Stimulated activated CD4-positive, alpha-beta T cell treated with anti-CD3 and anti-CD28 coated beads, Interleukin-1b, Interleukin-23, amount 100 ng/mL, for 24 hours (primary cell): ENCODE results near the gene KDSR.

ENCODE experiments used
- DNase-seq, 4 experiments: peaks; one replicate each; pipeline ENCODE4 v3.0.0-alpha.2; 2020; ENCODE audit warnings: low read depth in 4 of 4, low spot score in 1 of 4

KDSR gene

DNA sequence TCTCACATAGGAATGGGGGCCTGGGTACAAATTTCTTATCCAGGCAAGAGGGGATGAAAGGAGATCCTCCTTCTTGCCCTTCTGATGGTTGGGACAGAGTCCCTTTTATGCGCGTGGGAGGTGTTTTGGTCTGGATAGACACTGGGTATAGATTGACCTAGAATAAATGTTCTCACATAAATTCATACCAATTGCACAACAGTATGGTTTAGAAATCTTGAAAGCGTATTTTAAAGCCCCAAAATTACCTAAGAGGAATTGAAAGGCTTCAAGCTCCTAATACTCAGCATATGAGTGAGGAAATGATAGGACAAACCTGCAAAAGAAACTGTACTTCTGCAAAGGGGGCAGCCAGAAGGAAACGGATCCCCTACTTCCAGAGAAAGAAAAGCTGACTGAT is 44.8 kb downstream of the KDSR start:
- no peak for DNase-seq

DNA sequence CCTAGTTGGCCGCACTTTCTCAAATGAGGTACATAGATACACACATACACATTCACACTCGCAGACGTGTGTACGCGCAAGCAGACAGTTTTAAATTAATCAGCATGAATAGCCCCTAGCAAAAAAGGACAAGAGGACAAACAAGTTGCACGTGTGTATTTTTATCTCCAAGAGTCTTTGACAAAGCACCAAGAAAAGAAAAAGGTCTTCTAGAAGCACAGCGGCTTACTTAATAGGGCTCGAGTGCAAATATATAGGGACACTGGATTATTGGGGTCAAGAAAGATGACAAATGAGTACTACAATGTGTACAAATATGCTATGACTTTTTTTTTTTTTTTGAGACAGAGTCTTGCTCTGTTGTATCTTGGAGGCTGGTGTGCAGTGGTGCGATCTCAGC is 45.7 kb downstream of the KDSR start:
- no peak for DNase-seq

DNA sequence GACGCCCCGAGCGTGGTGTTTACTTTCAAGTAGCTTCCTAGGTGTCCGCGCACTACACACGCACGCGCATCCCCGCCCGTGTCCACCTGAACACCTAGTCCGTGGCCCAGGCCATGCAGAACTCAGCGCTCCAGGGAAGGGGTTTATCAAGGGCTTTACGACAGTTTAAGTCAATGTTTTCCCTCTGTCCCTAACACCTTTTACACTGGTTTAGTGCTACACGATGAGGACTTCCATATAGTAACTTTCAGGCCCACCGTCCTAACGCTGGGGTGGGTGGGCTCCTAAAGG is 46.1 kb downstream of the KDSR start:
- DNase-seq, result no peak

DNA sequence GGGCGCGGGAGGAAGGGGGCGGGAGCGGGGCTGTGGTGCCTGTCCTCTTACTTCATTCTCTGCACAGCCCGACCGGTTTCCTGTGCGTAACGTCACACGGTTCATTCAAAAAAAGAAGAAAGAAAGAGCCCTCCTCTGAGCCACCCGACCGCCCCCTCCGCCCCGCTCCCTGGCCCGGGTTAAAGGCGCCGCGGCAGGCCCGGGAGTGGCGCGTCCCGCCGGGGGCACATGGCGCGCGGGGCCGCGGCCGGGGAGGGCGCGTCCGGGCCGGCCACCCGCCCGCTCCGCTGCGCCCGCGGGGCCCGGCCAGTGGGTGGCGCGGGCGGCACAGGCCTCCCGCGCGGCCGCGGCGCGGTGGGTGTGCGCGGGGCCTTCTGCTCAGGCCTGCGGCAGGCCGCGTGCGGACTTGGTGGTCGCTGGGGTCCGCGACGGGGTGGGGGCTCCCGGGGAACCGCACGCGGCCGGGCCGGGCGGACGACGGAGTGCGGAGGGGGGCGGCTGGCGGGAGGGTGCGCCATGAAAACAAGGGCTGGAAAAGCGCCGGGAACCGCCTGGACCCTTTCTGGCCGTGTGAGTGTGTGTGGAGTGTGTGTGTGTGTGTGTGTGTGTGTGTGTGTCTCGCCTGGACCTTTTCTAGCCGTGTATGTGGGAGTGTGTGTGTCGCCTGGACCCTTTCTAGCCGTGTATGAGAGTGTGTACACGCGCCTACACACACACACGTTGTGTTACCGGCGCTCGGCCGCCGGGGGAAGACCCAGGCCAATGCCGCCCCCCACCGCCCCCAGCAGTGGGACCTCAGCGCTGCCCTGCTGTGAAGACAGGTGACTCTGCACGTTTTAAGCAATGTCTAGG is 46.7 kb downstream of the KDSR start:
- peak; percentile 52 to 75 (median 66) for DNase-seq

DNA sequence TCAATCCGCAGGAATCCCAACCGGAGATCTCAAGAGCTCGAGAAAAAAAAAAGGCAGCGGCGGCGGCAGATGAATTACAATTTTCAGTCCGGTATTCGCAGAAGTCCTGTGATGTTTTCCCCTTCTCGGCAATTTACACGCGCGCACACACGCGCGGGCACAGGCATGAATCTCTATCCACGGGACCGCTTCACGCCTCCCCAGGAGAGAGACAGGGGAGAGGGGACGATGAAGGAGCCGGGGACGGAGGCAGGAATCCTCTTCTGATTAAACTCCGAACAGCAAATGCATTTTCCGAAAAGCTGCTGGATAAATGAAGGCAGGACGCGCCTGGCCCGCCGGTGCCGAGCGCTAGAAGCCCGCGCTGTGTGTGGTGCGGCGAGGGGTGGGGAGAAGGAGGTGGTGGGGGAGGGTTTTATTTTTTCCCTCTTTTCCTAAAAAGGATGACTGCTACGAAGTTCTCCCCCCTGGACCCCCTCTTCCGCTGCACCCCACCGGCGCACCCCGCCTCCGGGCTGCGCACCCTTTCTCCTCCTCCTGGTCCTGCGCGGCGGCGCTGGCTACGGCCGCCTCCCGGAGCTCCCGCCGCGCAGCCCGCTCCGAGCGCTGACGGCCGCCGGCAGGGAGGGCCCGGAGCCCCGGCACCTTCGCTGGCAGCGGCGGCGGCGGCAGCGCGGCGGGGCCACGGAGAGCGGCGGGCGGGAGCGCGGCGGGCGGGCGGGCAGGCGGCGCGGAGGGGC is 47.5 kb downstream of the KDSR start, which contains the start of gene BCL2:
Gene BCL2 (minus strand): TSS at position 387 of the 740 bp plus-strand sequence.
- DNase-seq, result peak in 2 of 4 experiments; percentile 24 to 35

DNA sequence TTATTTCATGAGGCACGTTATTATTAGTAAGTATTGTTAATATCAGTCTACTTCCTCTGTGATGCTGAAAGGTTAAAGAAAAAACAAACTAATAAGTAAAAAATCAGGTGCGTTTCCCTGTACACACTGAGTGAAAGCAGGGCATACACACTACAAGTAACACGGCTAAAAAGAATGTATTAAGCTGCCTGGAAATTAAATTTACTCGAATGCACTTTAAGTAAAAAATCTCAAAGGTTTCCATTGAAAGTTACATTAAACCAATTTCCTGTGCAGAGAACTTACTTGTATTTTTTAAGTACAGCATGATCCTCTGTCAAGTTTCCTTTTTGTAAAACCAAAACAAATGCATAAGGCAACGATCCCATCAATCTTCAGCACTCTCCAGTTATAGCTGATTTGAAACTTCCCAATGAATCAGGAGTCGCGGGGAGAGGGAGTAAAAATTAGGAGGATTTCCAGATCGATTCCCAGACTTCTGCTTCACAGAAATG is 48.1 kb downstream of the KDSR start:
- DNase-seq, result no peak

DNA sequence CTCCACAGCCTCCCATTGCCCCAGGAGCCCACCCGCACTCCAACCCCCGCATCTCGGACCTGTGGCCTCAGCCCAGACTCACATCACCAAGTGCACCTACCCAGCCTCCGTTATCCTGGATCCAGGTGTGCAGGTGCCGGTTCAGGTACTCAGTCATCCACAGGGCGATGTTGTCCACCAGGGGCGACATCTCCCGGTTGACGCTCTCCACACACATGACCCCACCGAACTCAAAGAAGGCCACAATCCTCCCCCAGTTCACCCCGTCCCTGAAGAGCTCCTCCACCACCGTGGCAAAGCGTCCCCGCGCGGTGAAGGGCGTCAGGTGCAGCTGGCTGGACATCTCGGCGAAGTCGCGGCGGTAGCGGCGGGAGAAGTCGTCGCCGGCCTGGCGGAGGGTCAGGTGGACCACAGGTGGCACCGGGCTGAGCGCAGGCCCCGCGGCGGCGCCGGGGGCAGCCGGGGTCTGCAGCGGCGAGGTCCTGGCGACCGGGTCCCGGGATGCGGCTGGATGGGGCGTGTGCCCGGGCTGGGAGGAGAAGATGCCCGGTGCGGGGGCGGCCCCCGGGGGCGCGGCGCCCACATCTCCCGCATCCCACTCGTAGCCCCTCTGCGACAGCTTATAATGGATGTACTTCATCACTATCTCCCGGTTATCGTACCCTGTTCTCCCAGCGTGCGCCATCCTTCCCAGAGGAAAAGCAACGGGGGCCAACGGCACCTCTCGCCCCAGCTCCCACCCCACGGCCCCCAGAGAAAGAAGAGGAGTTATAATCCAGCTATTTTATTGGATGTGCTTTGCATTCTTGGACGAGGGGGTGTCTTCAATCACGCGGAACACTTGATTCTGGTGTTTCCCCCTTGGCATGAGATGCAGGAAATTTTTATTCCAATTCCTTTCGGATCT is 48.8 kb downstream of the KDSR start:
- peak; percentile 47 to 74 (median 62) for DNase-seq

DNA sequence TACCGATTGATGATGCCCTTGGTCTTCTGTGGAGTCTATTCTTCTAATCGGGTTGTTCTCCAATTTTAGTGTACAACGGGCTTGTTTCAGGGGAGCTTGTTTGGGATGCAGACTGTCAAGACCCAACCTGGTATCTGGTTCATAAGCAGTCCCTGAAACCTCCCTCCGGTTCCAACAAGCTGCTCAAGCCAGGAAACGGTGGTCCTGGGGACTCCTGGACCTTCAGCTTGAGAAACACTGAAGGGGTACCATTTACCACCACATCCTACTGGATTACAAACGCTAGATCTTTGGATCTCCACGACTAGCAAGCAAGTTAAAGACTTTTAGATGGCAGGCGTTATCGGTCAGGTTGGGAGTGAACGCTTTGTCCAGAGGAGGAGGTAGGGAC is 49.5 kb downstream of the KDSR start:
- DNase-seq, result no peak

DNA sequence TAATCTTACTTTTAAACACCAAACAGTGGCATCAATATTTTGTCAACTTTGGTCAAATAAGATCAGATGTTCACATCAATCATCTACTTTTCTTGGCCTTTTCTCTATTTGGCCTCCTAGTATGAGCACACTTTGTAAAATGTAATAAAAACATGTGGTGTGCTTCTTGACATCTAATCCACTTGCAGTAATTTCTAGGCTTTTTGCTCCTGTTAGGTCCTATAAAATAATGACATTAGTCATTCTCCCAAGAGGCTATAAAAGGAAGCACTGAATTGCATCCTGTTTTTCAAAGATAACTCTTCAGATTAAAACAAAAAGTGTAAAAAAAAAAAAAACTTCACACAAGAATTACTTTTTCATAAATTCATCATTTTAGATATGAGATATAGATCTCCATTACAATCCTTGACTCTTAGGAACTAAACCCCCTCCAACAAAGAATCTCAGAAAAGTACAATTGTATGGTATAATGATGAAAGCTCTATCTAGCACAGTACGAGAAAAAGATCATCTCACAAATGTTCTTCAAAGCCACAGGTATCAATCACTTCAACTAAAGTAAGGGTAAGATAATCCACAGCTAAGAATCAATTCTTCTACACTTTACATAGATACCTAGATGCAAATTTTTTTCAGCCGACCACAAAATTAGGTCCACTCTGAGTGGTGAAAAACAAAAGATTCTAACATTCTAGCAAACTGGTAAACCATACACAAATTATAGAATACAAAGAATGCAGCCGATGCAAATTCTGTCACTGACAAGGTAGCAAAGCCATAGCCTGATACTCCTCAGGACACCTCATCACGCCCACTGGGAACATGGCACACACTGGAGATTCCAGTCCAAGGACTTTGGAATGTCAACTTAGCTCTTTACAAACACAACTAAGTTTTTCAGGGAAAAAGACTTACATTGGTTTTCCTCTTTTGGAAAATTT is 50.1 kb downstream of the KDSR start:
- DNase-seq, result no peak

DNA sequence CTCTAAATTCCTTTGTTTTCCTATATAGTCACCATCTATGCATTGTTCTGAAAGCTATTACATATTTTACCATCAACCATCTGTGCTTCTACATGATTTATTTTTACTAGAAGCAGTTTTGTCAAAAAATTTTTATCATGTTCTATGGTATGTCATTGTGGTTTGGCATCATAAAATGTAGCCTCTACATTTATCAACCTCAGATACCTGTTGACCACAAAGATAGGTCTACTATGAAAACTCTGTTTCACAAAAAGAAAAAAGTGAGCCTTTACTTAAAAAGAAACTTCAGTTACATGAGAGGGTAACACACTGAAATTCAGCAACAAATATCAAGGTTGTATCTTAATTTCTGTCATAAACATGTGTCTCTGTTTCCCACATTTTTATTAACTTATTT is 51.1 kb downstream of the KDSR start:
- DNase-seq, result no peak

DNA sequence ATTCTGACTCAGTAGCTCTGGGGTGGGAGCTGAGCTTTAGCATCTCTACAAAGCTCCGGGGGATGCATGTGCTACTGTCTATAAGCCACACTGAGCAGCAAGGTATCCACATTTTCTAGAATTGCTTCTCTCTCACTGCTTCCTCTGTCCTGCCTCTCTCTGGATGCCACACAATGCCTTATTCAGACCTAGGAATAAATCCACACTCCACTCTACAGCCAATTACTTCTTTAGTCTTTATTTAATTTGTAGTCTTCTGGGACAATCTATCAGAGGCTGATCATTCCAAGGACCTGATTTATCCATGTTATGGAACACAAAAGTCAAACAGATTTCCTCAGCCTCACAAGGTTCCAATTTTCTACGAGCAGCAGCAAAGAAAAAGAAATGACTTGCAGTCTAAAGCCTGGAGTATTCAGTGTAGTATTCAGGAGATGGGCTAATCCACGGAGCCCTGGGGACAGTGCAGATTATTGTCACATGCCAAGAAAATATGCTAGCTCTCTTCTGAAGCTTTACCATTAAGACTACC is 51.8 kb downstream of the KDSR start:
- no peak for DNase-seq

DNA sequence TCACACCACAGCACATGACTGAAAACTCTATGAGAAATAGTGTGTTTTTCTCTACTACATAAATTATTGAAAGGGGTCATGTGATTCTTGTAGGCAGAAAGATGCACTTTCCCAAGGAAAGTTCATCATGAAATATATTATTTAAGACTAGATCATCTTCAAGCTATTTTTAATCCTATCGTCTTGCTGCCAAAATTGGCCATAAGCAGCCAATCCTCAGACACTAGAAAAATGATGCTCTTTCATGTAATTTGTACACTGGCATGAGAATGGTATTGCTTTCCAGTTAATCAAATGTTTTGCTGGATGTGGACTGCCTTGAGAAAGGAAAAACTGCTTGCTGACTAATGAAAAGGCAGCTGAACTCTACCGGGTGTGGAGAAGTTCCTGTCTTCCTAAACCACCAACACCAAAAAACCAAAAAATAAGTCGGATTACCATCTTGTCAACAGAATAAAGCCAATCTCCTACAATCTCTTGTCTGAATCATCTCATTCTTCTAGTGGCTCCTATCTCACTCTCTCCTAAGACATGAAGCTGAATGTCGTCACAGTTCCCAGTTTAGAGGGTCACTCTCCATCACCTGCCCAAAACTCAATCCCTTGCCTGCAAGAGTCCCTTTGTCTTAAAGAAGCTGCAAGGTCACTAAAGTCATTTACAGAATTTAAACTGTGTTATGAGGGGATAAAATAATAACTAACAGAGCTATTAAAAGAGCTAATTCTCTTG is 52.8 kb downstream of the KDSR start:
- no peak for DNase-seq

DNA sequence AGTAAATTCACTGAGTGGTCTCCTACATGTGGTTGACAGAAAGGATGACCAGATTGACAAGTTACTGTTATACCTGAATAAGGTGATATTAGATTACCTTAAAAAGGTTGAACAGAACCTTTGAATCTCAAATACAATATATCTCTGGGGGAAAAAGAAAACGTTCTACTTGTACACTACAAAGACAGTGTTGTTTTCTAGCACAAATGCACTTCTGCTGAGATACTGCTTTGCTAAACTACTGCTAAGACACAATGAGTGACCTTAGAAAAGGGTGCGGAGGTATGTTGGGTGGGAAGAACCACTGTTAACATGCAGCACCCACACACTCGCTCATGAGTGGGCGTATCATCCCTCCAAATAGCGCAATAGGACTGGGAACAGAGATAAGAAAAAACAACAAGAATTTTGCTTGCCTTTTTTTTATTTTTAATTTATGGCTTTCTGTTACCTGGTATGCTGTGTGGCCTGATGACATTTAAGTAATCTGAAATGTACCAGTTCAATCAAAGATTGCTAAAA is 53.5 kb downstream of the KDSR start:
- no peak for DNase-seq

DNA sequence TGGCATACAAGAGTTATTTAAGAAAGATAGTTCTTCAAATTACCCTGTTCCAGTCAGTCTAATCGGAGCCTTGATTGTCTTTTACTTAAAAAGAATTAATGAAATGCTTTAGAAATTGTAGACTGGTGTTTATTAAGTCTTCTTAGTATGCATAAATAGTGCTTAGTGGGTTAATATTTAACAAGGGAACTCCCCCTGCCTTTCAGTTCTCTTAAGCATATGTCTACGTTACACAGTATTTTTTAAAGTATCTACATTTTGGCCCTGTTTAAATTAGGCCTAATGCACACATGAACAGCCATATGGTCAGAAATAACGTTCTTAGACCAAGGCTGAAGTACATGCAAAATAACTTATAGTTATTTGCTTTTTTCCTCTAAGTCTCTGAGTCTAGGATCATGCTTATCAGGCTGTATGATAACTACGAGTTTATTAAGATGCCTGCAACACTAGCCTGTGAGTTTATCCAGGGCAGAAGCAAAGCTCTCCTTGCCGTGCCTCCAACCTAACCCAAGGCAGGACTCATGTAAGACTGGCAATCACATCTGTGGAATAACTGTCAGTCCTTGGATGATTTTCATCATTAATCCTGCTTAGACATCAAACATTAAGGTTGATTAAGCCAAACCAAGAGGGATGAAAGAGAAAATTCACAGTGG is 54.1 kb downstream of the KDSR start:
- no peak for DNase-seq

DNA sequence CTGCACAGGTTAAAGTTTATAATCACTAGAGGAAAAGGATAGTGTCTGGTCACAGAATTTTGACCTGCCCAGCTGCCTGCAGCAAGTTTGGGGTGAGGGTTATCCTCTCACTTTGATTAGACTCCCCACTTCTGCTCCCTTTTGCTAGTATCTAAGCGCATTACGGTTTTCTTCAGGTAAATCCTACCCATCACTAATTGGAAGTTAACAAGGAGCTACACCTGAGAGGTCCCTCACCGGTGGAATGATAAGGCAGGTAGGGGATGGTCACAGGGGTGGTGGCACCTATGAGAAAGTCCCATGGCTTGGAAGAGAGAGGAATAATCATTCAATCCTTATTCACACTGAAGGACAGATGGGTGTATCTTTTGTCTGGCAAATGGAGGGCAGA is 55.0 kb downstream of the KDSR start:
- no peak for DNase-seq

DNA sequence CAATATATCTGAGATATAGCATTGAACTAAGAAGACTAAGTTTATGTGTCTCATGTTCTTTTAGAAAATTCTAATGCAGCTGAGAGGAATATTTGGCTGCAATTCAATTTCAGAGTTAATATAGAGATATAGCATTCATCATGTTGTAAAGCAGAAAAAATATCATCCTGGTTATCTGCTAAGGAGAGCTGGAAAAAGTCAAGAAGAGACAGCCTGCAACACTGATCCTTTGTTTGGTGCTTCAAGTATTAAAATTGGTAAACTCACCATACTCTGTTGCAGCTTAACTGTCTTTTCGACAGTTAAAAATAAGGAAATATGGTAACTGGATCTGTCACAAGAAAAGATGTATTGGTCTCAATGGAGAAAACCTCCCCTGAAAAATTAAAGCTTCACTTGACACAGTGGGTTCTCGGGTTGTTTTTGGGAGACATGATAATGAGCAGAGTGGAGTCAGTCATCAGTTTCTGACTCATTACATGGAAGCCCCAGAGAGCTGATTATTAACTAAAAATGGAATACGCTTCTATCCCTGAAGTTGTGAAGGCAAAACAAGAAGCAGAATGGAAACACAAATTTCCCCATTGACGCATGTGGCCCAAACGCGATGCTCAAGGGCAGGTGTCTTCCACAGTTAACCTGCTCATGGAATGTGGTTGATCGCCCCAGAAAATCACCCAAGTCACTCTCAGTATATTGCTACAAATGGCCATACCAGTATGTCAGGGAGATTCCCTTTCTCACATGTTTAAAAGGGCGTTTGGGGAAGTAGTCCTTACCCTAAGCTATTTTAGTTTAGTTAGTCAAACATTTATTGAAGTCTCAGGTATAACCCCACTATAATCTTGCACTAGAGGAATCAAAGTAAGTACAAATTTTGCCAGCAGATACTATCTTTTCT is 55.6 kb downstream of the KDSR start:
- DNase-seq, result no peak

DNA sequence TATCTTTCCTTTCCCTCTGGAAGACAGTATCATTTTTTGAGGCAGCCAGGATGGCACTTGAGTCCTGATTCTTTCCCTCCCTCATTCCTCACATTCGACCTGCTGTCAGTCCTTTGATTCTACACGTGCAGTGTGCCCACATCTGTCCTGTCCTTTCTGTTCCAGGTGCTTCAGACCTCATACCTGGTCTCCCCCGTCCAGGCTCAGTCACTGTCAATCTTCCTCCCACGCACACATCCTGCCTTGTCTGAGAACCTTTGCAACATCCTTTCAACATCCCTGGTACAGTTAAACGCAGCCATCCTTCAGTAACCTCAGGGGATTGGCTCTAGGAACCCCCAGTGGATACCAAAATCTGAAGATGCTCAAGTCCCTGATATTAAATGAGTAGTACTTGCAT is 57.6 kb downstream of the KDSR start:
- no peak for DNase-seq
